ENCODE data around the gene PRM3. TPM values are rescaled to one million over a fixed set of nuclear protein-coding genes. Genes with fewer than 3 reads are reported as not detected.

Gene PRM3
- total RNA-seq, 3 donors from 2014 or later = not detected

DNA sequence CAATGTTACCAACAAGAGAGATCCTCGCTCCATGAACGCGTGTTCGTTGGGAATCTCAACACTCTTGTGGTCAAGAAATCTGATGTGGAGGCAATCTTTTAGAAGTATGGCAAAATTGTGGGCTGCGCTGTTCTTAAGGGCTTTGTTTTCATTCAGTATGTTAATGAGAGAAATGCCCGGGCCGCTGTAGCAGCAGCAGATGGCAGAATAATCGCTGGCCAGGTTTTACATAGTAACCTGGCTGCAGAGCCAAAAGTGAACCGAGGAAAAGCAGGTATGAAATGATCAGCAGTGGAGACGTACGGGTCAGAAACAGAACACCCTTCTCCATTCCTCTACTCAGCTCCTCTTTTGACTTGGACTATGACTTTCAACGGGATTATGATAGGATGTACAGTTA is 30.8 kb downstream of the PRM3 start:
- no peaks in the 10 kb centered on the region for H3K9me3 ChIP-seq
- H3K4me3 ChIP-seq = no peak overlapping the region
- H3K27me3 ChIP-seq = no peaks in the 10 kb centered on the region
- no peak for DNase-seq (ENCODE audit: low spot score in 2 of 2)
- H3K4me1 ChIP-seq = no peaks in the 10 kb centered on the region
- no peak overlapping the region for H3K27ac ChIP-seq
- H3K36me3 ChIP-seq = no peaks in the 10 kb centered on the region
- TF ChIP-seq, protein P1, sequence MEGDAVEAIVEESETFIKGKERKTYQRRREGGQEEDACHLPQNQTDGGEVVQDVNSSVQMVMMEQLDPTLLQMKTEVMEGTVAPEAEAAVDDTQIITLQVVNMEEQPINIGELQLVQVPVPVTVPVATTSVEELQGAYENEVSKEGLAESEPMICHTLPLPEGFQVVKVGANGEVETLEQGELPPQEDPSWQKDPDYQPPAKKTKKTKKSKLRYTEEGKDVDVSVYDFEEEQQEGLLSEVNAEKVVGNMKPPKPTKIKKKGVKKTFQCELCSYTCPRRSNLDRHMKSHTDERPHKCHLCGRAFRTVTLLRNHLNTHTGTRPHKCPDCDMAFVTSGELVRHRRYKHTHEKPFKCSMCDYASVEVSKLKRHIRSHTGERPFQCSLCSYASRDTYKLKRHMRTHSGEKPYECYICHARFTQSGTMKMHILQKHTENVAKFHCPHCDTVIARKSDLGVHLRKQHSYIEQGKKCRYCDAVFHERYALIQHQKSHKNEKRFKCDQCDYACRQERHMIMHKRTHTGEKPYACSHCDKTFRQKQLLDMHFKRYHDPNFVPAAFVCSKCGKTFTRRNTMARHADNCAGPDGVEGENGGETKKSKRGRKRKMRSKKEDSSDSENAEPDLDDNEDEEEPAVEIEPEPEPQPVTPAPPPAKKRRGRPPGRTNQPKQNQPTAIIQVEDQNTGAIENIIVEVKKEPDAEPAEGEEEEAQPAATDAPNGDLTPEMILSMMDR (IDR thresholded peaks at IDR 0.05) = no peak
- TF ChIP-seq POLR2A (IDR thresholded peaks at IDR 0.05) = no peak
- TF ChIP-seq POLR2AphosphoS5 (IDR thresholded peaks at IDR 0.05) = no peak
- intact Hi-C loops (cut with DNase I; ENCODE audit: low total_unique reads) = no loop called here

DNA sequence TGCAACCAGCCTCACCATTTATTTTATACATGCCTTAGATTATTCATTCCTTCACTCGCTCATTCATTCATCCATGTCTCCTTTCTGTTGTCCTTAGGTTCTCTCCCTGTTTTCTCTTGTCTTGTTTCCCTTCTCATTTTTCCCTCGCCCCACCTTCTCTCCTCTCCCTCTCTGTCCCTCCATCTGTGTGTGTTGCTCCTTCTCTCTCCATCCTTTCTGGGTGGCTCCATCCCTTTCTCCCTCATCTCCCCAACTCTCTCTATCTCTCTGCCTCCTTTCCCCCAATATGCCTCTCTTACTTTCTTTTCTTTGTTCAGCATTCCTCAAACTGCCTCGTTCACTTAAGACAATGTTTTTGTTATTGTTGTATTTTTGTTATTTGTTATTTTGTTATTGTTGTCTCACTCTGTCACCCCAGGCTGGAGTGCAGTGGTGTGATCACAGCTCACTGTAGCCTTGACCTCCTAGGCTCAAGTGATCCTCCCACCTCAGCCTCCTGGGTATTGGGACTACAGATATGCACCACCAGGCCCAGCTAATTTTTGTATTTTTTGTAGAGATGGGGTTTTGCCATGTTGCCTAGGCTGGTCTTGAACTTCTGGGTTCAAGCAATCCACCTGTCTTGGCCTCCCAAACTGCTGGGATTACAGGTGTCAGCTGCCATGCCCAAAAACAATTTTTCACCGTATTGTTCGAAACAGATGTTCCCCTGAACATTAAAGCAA is 31.8 kb downstream of the PRM3 start:
- DNase-seq (ENCODE audit: low spot score in 2 of 2) = no peak
- Histone ChIP-seq H3K9me3 (no peaks in the 10 kb centered on the region), H3K27ac (no peak overlapping the region), H3K4me3 (no peak overlapping the region), H3K4me1 (no peaks in the 10 kb centered on the region), H3K27me3 (no peaks in the 10 kb centered on the region), H3K36me3 (no peaks in the 10 kb centered on the region)
- intact Hi-C loops (cut with DNase I; ENCODE audit: low total_unique reads) = no loop called here
- no peak for TF ChIP-seq POLR2A (IDR thresholded peaks at IDR 0.05)
- no peak for TF ChIP-seq POLR2AphosphoS5 (IDR thresholded peaks at IDR 0.05)
- TF ChIP-seq, protein P1 (IDR thresholded peaks at IDR 0.05) = no peak

DNA sequence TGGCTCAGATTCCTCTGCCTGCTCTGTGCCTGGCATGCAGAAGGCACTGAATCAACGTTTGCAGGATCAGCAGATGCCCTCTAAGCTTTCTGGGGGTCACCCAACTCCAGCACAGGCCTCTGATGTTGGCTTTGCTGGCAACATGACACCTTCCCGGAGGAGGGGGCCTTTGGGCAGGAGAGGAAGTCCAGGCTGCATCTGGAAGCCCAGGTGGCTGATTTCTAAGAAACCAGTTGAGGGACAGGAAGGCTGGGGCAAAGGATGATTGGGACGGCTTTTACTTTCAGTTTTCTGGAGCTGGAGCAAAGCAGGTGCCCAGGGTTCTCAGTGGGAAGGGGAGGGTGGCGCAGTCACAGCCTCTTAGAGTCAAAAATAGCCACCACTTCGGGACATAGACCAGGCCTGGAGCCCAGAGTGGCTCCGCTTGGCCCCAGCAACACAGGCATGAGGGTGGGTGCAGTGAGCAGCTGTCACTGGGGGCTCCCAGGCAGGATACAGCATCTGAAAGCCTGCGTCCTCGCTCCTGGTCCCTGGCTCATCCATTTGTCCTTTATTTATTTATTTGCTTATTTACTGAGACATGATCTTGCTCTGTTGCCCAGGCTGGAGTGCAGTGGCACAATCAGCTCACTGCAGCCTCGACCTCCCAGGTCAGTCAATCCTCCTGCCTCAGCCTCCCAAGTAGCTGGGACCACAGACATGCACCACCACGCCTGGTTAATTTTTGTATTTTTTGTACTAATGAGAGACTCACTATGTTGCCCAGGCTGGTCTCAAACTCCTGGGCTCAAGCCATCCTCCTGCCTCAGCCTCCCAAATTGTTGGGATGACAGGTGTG is 32.6 kb downstream of the PRM3 start:
- Histone ChIP-seq H3K4me1 (no peaks in the 10 kb centered on the region), H3K27me3 (no peaks in the 10 kb centered on the region), H3K4me3 (no peak overlapping the region), H3K27ac (no peak overlapping the region), H3K9me3 (no peaks in the 10 kb centered on the region), H3K36me3 (no peaks in the 10 kb centered on the region)
- no peak for DNase-seq (ENCODE audit: low spot score in 2 of 2)
- TF ChIP-seq POLR2A (IDR thresholded peaks at IDR 0.05) = no peak
- no peak for TF ChIP-seq POLR2AphosphoS5 (IDR thresholded peaks at IDR 0.05)
- TF ChIP-seq, protein P1 (IDR thresholded peaks at IDR 0.05) = no peak
- intact Hi-C loops (cut with DNase I; ENCODE audit: low total_unique reads) = no loop called here

DNA sequence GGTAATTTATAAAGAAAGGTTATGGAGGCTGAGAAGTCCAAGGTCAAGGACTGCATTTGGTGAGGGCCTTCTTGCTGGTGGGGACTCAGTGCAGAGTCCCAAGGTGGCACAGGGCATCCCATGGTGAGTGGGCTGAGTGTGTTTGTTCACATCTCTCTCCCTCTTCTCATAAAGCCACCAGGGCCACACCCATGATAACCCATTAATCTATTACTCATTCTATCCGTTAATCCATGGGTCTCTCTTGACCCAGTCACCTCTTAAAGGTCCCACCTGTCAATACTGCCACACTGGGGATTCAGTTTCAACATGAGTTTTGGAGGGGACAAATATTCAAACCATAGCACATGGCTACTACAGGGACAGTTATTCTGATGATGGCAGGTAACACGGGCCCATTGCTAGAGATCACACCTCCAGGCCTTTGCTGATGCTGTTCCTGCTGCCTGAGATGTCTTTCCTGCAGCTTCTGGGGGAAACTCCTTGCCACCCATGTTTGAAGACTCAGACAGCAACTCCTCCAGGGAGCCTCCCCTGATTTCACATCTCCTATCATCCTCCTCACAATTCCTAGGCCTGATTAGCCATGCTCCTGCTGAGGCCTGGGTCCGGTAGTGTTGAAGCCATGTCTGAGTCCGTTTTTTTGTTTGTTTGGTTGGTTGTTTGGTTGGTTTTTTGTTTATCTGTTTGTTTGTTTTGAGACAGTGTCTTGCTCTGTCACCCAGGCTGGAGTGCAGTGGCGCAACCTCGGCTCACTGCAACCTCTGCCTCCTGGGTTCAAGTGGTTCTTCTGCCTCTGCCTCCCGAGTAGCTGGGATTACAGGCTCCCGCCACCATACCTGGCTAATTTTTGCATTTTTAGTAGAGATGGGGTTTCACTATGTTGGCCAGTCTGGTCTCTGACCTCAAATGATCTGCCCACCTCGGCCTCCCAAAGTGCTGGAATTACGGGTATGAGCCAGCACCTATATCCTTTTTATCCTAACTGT is 33.5 kb downstream of the PRM3 start:
- DNase-seq (ENCODE audit: low spot score in 2 of 2) = no peak
- Histone ChIP-seq H3K4me1 (no peaks in the 10 kb centered on the region), H3K36me3 (no peaks in the 10 kb centered on the region), H3K27me3 (no peaks in the 10 kb centered on the region), H3K4me3 (no peak overlapping the region), H3K27ac (no peak overlapping the region), H3K9me3 (no peaks in the 10 kb centered on the region)
- TF ChIP-seq, protein P1 (IDR thresholded peaks at IDR 0.05) = no peak
- no peak for TF ChIP-seq POLR2A (IDR thresholded peaks at IDR 0.05)
- no peak for TF ChIP-seq POLR2AphosphoS5 (IDR thresholded peaks at IDR 0.05)
- intact Hi-C loops (cut with DNase I; ENCODE audit: low total_unique reads) = loop anchor here (2.0 kb wide), 1 partner anchor 33 kb away; no protein-coding TSS in a partner anchor

Data from breast epithelium (tissue), 4 donors.